GM12875 (cell line): ENCODE data around the gene PRDM5.

Experiments used
- H3K4me3 ChIP-seq: one replicate; pipeline ENCODE4 v1.5.1; 2011; ENCODE audit warnings: low read depth, low read length, control low read depth
- CTCF ChIP-seq: IDR thresholded peaks from 2 replicates; pipeline ENCODE4 v1.5.1; 2011; ENCODE audit warnings: low read depth, mild to moderate bottlenecking, control low read depth, inconsistent platforms, low read length, moderate library complexity, borderline replicate concordance; ENCODE audit not compliant: insufficient read depth

Gene PRDM5

GRCh38 chr4:120844528-120844921, 78.0 kb downstream of the PRDM5 start:
- TF ChIP-seq CTCF: no peak
- no peak overlapping the region for H3K4me3 ChIP-seq

GRCh38 chr4:120843849-120844527, 78.5 kb downstream of the PRDM5 start:
- peak; percentile 31; the same call in 1 of the 2 replicates for TF ChIP-seq CTCF
- no peak overlapping the region for H3K4me3 ChIP-seq

GRCh38 chr4:120842031-120842430, 80.5 kb downstream of the PRDM5 start:
- no peak for TF ChIP-seq CTCF
- no peak overlapping the region for H3K4me3 ChIP-seq

GRCh38 chr4:120841580-120841979, 80.9 kb downstream of the PRDM5 start:
- H3K4me3 ChIP-seq: no peak overlapping the region
- TF ChIP-seq CTCF: no peak

- TF ChIP-seq CTCF: no peak
- H3K4me3 ChIP-seq: no peak overlapping the region
These were observed 82.4 kb downstream of the PRDM5 start for GRCh38 chr4:120839974-120840751.

GRCh38 chr4:120839334-120839973, 83.1 kb downstream of the PRDM5 start:
- no peak overlapping the region for H3K4me3 ChIP-seq
- no peak for TF ChIP-seq CTCF
